Bronchial epithelial cell (primary cell): Measurements from ENCODE around the gene FDPS. TPM values are rescaled to one million over a fixed set of nuclear protein-coding genes. Genes with fewer than 3 reads are reported as not detected.

ENCODE experiments used
- DNase-seq: peaks from one replicate; pipeline ENCODE4 v3.0.0-alpha.2; 2010; ENCODE audit warnings: low read depth
- FAIRE-seq: peaks from 2 replicates; lab custom pipeline; 2011; peaks lifted over from hg19 to GRCh38; lab: Jason Lieb, UNC
- H3K27me3 ChIP-seq: 2 replicates; pipeline ENCODE4 v1.5.1; 2011; ENCODE audit warnings: low read length; ENCODE audit not compliant: control insufficient read depth, insufficient read depth
- H3K36me3 ChIP-seq: 2 replicates; pipeline ENCODE4 v1.5.1; 2011; ENCODE audit warnings: low read length; ENCODE audit not compliant: control insufficient read depth, insufficient read depth
- H3K4me3 ChIP-seq: 2 replicates; pipeline ENCODE4 v1.5.1; 2011; ENCODE audit warnings: mild to moderate bottlenecking, low read depth, low read length, control low read depth
- total RNA-seq: library from RNA; depleted of rRNA; stranded (reverse); fragments of >200 nt; gene quantifications from 2 replicates; pipeline ENCODE4 v1.2.1, GENCODE V29; 2014
- TF ChIP-seq, protein P1 (sequence below): IDR thresholded peaks from 2 replicates; pipeline ENCODE4 v1.5.1; 2011; ENCODE audit warnings: mild to moderate bottlenecking, moderate library complexity, low read length, control low read depth, inconsistent platforms; ENCODE audit not compliant: insufficient read depth, severe bottlenecking

FDPS gene
- total RNA-seq, 1 donor from 2014 or later: 167 TPM

DNA sequence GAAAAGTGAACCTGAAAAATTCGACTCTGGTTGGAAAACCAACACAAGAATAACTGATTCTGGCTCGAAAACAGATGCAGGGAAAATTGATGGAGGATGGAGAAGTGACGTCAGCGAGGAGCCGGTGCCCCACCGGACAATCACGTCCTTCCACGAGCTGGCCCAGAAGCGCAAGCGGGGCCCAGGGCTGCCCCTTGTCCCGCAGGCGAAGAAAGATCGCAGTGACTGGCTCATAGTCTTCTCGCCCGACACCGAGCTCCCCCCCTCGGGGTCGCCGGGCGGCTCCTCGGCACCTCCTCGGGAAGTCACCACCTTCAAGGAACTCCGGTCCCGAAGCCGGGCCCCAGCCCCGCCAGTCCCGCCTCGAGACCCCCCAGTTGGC, 13.9 kb downstream of the FDPS start:
- Histone ChIP-seq H3K36me3 (peaks cover 3% of the 10 kb centered on the region), H3K27me3 (no peaks in the 10 kb centered on the region), H3K4me3 (peak overlapping the region; percentile 91)
- TF ChIP-seq, protein P1, sequence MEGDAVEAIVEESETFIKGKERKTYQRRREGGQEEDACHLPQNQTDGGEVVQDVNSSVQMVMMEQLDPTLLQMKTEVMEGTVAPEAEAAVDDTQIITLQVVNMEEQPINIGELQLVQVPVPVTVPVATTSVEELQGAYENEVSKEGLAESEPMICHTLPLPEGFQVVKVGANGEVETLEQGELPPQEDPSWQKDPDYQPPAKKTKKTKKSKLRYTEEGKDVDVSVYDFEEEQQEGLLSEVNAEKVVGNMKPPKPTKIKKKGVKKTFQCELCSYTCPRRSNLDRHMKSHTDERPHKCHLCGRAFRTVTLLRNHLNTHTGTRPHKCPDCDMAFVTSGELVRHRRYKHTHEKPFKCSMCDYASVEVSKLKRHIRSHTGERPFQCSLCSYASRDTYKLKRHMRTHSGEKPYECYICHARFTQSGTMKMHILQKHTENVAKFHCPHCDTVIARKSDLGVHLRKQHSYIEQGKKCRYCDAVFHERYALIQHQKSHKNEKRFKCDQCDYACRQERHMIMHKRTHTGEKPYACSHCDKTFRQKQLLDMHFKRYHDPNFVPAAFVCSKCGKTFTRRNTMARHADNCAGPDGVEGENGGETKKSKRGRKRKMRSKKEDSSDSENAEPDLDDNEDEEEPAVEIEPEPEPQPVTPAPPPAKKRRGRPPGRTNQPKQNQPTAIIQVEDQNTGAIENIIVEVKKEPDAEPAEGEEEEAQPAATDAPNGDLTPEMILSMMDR: no peak
- FAIRE-seq (no peak), DNase-seq (no peak)

DNA sequence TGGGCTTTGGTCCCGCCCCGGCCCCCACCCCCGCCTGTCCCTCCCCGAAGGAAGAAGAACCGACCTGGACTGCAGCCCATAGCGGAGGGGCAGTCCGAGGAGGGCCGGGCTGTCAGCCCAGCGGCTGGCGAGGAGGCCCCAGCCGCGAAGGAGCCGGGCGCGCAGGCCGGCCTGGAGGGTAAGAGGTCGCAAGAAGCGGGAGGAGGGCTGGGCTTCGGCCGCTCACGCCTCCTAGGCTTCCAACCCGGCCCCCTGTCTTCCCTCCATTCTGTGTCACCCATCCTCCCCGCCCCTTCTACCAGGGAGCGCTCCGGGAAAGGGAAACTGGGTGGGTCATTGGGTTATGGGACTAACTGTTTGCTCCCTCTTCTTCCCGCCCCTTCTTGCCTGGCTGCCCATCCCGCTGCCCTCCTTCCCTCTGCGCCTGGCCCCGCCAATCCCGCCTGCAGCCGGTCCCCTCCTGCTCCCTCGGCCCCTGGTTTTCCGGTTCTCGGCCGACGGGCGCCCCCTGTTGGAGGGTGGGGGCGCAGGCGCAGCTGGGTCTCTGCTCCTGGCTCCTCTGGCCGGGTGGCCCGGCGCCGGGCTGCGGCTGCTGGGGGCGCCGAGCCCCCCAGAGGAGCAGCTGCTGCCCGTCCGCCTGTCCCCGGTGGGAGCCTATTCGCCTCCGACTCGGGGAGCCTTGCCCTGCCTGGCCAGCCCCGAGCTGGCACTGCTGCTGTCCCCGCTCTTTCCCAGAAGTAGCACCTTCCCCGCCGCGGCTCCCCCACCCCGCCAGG, 14.5 kb downstream of the FDPS start:
- Histone ChIP-seq H3K36me3 (peaks cover 5% of the 10 kb centered on the region), H3K4me3 (peak overlapping the region; percentile 91), H3K27me3 (no peaks in the 10 kb centered on the region)
- FAIRE-seq (no peak), DNase-seq (peak; percentile 81)
- TF ChIP-seq, protein P1: peak; percentile 94

DNA sequence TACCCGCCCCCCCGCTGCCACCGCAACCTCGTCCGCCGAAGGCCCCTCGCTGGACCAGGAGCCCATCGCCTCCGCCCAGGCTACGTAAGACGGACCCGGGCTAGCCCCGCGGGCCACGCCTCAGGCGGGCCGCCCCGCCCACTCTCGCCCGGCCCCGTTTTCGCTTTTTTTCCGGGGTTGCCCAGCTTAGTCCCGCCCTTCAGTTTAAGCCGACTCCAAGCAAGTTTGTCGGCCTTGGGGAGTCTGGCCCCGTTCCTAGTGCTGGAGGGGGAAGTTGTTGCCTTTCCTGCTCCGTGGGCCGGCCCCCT, 15.0 kb downstream of the FDPS start:
- Histone ChIP-seq H3K36me3 (peaks cover 5% of the 10 kb centered on the region), H3K4me3 (peak overlapping the region; percentile 91), H3K27me3 (no peaks in the 10 kb centered on the region)
- TF ChIP-seq, protein P1: no peak
- no peak for FAIRE-seq
- DNase-seq: peak; percentile 79

GRCh38 chr1:155324037-155324716, 15.5 kb downstream of the FDPS start:
- TF ChIP-seq, protein P1: no peak
- FAIRE-seq (no peak), DNase-seq (peak; percentile 89)
- H3K4me3 ChIP-seq: peak overlapping the region; percentile 91
- no peaks in the 10 kb centered on the region for H3K27me3 ChIP-seq
- peaks cover 5% of the 10 kb centered on the region for H3K36me3 ChIP-seq

GRCh38 chr1:155324717-155325602, 16.3 kb downstream of the FDPS start:
- DNase-seq (peak; percentile 45), FAIRE-seq (no peak)
- Histone ChIP-seq H3K27me3 (no peaks in the 10 kb centered on the region), H3K36me3 (peaks cover 4% of the 10 kb centered on the region), H3K4me3 (peak overlapping the region; percentile 91)
- TF ChIP-seq, protein P1: peak; percentile 80
